ENCODE measurements around the gene WAPL.
"Not testable (repeated sequence)": the region's sequence is repeated elsewhere in the genome, so short reads cannot be mapped to it uniquely, and the experiment has no call there.

The WAPL gene

GRCh38 chr10:86393862-86394455 lies 127.6 kb downstream of the WAPL start:
- TF ChIP-seq POLR2AphosphoS5 (IDR thresholded peaks at IDR 0.05; ENCODE audit: borderline replicate concordance, low read depth, low read length) (no peak), EZH2 (IDR thresholded peaks at IDR 0.05) (no peak), FOXP2 (optimal IDR thresholded peaks at IDR 0.05; ENCODE audit: control extremely low read depth, extremely low read length, insufficient read depth) (no peak)
- Histone ChIP-seq H3K27ac (no peak overlapping the region), H3K36me3 (ENCODE audit: insufficient read depth, low read length) (no peaks in the 10 kb centered on the region), H3K9me3 (ENCODE audit: low read depth, low read length) (no peaks in the 10 kb centered on the region), H3K9ac (ENCODE audit: insufficient read length) (no peak overlapping the region), H3K4me3 (no peak overlapping the region)
- DNase-seq (ENCODE audit: low read depth, low spot score): no peak

GRCh38 chr10:86393362-86393761 lies 128.2 kb downstream of the WAPL start:
- H3K36me3 ChIP-seq (ENCODE audit: insufficient read depth, low read length): no peaks in the 10 kb centered on the region
- no peak for DNase-seq (ENCODE audit: low read depth, low spot score)
- H3K4me3 ChIP-seq: no peak overlapping the region
- H3K9ac ChIP-seq (ENCODE audit: insufficient read length): no peak overlapping the region
- no peak overlapping the region for H3K27ac ChIP-seq
- no peaks in the 10 kb centered on the region for H3K9me3 ChIP-seq (ENCODE audit: low read depth, low read length)
- TF ChIP-seq FOXP2 (optimal IDR thresholded peaks at IDR 0.05; ENCODE audit: control extremely low read depth, extremely low read length, insufficient read depth) (no peak), EZH2 (IDR thresholded peaks at IDR 0.05) (no peak), POLR2AphosphoS5 (IDR thresholded peaks at IDR 0.05; ENCODE audit: borderline replicate concordance, low read depth, low read length) (no peak)

- no peak overlapping the region for H3K4me3 ChIP-seq
- DNase-seq (ENCODE audit: low read depth, low spot score): no peak
- H3K36me3 ChIP-seq (ENCODE audit: insufficient read depth, low read length): no peaks in the 10 kb centered on the region
- H3K9me3 ChIP-seq (ENCODE audit: low read depth, low read length): no peaks in the 10 kb centered on the region
- H3K9ac ChIP-seq (ENCODE audit: insufficient read length): no peak overlapping the region
- H3K27ac ChIP-seq: no peak overlapping the region
- TF ChIP-seq FOXP2 (optimal IDR thresholded peaks at IDR 0.05; ENCODE audit: control extremely low read depth, extremely low read length, insufficient read depth): no peak
- TF ChIP-seq POLR2AphosphoS5 (IDR thresholded peaks at IDR 0.05; ENCODE audit: borderline replicate concordance, low read depth, low read length): no peak
- TF ChIP-seq EZH2 (IDR thresholded peaks at IDR 0.05): no peak
Observed at GRCh38 chr10:86392723-86393094, 128.9 kb downstream of the WAPL start.

GRCh38 chr10:86391986-86392722 lies 129.4 kb downstream of the WAPL start:
- Histone ChIP-seq H3K9me3 (ENCODE audit: low read depth, low read length) (no peaks in the 10 kb centered on the region), H3K27ac (no peak overlapping the region), H3K9ac (ENCODE audit: insufficient read length) (no peak overlapping the region), H3K36me3 (ENCODE audit: insufficient read depth, low read length) (no peaks in the 10 kb centered on the region), H3K4me3 (no peak overlapping the region)
- no peak for DNase-seq (ENCODE audit: low read depth, low spot score)
- TF ChIP-seq EZH2 (IDR thresholded peaks at IDR 0.05) (no peak), FOXP2 (optimal IDR thresholded peaks at IDR 0.05; ENCODE audit: control extremely low read depth, extremely low read length, insufficient read depth) (no peak), POLR2AphosphoS5 (IDR thresholded peaks at IDR 0.05; ENCODE audit: borderline replicate concordance, low read depth, low read length) (no peak)

GRCh38 chr10:86391236-86391840 lies 130.3 kb downstream of the WAPL start:
- Histone ChIP-seq H3K9ac (ENCODE audit: insufficient read length) (no peak overlapping the region), H3K27ac (no peak overlapping the region), H3K36me3 (ENCODE audit: insufficient read depth, low read length) (no peaks in the 10 kb centered on the region), H3K9me3 (ENCODE audit: low read depth, low read length) (no peaks in the 10 kb centered on the region), H3K4me3 (no peak overlapping the region)
- TF ChIP-seq EZH2 (IDR thresholded peaks at IDR 0.05) (no peak), POLR2AphosphoS5 (IDR thresholded peaks at IDR 0.05; ENCODE audit: borderline replicate concordance, low read depth, low read length) (no peak), FOXP2 (optimal IDR thresholded peaks at IDR 0.05; ENCODE audit: control extremely low read depth, extremely low read length, insufficient read depth) (no peak)
- DNase-seq (ENCODE audit: low read depth, low spot score): no peak

- H3K9ac ChIP-seq (ENCODE audit: insufficient read length): no peak overlapping the region
- no peak for TF ChIP-seq POLR2AphosphoS5 (IDR thresholded peaks at IDR 0.05; ENCODE audit: borderline replicate concordance, low read depth, low read length)
- no peak for TF ChIP-seq EZH2 (IDR thresholded peaks at IDR 0.05)
- no peak for TF ChIP-seq FOXP2 (optimal IDR thresholded peaks at IDR 0.05; ENCODE audit: control extremely low read depth, extremely low read length, insufficient read depth)
- no peak overlapping the region for H3K4me3 ChIP-seq
- no peaks in the 10 kb centered on the region for H3K36me3 ChIP-seq (ENCODE audit: insufficient read depth, low read length)
- H3K27ac ChIP-seq: no peak overlapping the region
- DNase-seq (ENCODE audit: low read depth, low spot score): no peak
- no peaks in the 10 kb centered on the region for H3K9me3 ChIP-seq (ENCODE audit: low read depth, low read length)
Observed at GRCh38 chr10:86390337-86391120, 131.1 kb downstream of the WAPL start.

- no peak for DNase-seq (ENCODE audit: low read depth, low spot score)
- H3K36me3 ChIP-seq (ENCODE audit: insufficient read depth, low read length): no peaks in the 10 kb centered on the region
- no peak overlapping the region for H3K4me3 ChIP-seq
- TF ChIP-seq FOXP2 (optimal IDR thresholded peaks at IDR 0.05; ENCODE audit: control extremely low read depth, extremely low read length, insufficient read depth) (no peak), EZH2 (IDR thresholded peaks at IDR 0.05) (no peak), POLR2AphosphoS5 (IDR thresholded peaks at IDR 0.05; ENCODE audit: borderline replicate concordance, low read depth, low read length) (no peak)
- H3K9ac ChIP-seq (ENCODE audit: insufficient read length): no peak overlapping the region
- H3K27ac ChIP-seq: no peak overlapping the region
- H3K9me3 ChIP-seq (ENCODE audit: low read depth, low read length): no peaks in the 10 kb centered on the region
Observed at GRCh38 chr10:86389441-86390193, 132.0 kb downstream of the WAPL start.

GRCh38 chr10:86389109-86389440 lies 132.5 kb downstream of the WAPL start:
- H3K27ac ChIP-seq; DNase-seq (ENCODE audit: low read depth, low spot score); H3K9ac ChIP-seq (ENCODE audit: insufficient read length); H3K36me3 ChIP-seq (ENCODE audit: insufficient read depth, low read length); H3K4me3 ChIP-seq; H3K9me3 ChIP-seq (ENCODE audit: low read depth, low read length): not testable (repeated sequence)

Measured in SK-N-MC (cell line).